HCT116 (cell line): ENCODE measurements around the gene PLCG2.

ENCODE experiments used
- POLR2A ChIP-seq: IDR thresholded peaks from 2 replicates; pipeline ENCODE4 v1.7.0; 2011; ENCODE audit warnings: borderline replicate concordance; ENCODE audit not compliant: insufficient read depth, insufficient read length; ENCODE audit errors: extremely low read depth
- RAD21 ChIP-seq: IDR thresholded peaks from 2 replicates; pipeline ENCODE4 v1.6.1; 2012; ENCODE audit warnings: low read depth, mild to moderate bottlenecking
- SRF ChIP-seq: IDR thresholded peaks from 2 replicates; pipeline ENCODE4 v1.6.1; 2012; ENCODE audit warnings: low read depth
- TF ChIP-seq, protein P1 (sequence below): IDR thresholded peaks from 2 replicates; pipeline ENCODE4 v1.6.1; 2012
- TF ChIP-seq, protein P2 (sequence below), 3 experiments: fragments of 200-600 bp in 1 of 3; sonication (generic) in 1 of 3; IDR thresholded peaks in 2 of 3; conservative IDR thresholded peaks in 1 of 3; 2 replicates each; pipeline ENCODE4 v1.5.1; 2012 to 2017; ENCODE audit warnings: low read depth in 2 of 3, low read length in 2 of 3, antibody characterized with exemption in 1 of 3, borderline replicate concordance in 1 of 3, control low read depth in 1 of 3, mild to moderate bottlenecking in 1 of 3, mixed read lengths in 1 of 3, mixed run types in 1 of 3, moderate library complexity in 1 of 3; ENCODE audit not compliant: insufficient read depth in 1 of 3
- TF ChIP-seq, protein P3 (sequence below): IDR thresholded peaks from 2 replicates; pipeline ENCODE4 v1.6.1; 2012

DNA sequence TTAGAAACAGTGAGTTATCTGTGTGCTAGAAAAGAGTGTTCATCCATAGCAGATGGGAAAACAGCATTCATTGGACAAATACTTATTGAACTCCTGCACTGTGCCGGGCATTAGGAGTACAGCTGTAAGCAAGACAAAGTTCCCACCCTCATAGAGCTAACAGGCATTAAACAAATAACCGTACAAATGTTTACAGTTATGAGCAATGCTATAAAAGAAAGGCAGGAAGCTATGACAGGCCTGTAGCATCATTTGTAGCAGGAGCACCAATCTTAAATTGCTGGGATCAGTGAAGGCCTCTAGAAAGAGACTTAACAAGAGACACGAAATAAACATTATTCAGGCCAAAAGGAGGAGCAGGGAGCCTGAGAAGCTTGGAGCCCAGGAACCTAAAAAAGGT is 216.6 kb downstream of the PLCG2 start:
- TF ChIP-seq, protein P1, sequence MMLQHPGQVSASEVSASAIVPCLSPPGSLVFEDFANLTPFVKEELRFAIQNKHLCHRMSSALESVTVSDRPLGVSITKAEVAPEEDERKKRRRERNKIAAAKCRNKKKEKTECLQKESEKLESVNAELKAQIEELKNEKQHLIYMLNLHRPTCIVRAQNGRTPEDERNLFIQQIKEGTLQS = no peak
- TF ChIP-seq SRF = no peak
- TF ChIP-seq, protein P2, sequence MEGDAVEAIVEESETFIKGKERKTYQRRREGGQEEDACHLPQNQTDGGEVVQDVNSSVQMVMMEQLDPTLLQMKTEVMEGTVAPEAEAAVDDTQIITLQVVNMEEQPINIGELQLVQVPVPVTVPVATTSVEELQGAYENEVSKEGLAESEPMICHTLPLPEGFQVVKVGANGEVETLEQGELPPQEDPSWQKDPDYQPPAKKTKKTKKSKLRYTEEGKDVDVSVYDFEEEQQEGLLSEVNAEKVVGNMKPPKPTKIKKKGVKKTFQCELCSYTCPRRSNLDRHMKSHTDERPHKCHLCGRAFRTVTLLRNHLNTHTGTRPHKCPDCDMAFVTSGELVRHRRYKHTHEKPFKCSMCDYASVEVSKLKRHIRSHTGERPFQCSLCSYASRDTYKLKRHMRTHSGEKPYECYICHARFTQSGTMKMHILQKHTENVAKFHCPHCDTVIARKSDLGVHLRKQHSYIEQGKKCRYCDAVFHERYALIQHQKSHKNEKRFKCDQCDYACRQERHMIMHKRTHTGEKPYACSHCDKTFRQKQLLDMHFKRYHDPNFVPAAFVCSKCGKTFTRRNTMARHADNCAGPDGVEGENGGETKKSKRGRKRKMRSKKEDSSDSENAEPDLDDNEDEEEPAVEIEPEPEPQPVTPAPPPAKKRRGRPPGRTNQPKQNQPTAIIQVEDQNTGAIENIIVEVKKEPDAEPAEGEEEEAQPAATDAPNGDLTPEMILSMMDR (IDR thresholded peaks at IDR 0.05 in 2 of 3, conservative IDR thresholded peaks at IDR 0.05 in 1 of 3; ENCODE audit: borderline replicate concordance in 1 of 3, insufficient read depth in 1 of 3, low read depth in 2 of 3, low read length in 2 of 3) = no peak
- TF ChIP-seq POLR2A = no peak
- TF ChIP-seq, protein P3, sequence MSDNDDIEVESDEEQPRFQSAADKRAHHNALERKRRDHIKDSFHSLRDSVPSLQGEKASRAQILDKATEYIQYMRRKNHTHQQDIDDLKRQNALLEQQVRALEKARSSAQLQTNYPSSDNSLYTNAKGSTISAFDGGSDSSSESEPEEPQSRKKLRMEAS = no peak
- TF ChIP-seq RAD21 = no peak
